Muscle layer of duodenum (tissue), 2 donors: ENCODE data around the gene USP48.
A peak's percentile ranks its signal among the peaks of the same experiment; 100 is the strongest.

Source experiments
- H3K27ac ChIP-seq: one replicate; pipeline ENCODE4 v1.7.0; 2013; ENCODE audit warnings: mild to moderate bottlenecking, low read length
- H3K27me3 ChIP-seq: one replicate; pipeline ENCODE4 v1.7.0; 2013; ENCODE audit warnings: low read depth, mild to moderate bottlenecking, control low read depth, low read length
- H3K36me3 ChIP-seq, 2 donors: one replicate each; pipeline ENCODE4 v1.7.0; 2013; ENCODE audit warnings: low read length in 2 of 2, control low read depth in 1 of 2, mild to moderate bottlenecking in 1 of 2; ENCODE audit not compliant: insufficient read depth in 2 of 2, control insufficient read depth in 1 of 2
- H3K4me1 ChIP-seq, 2 donors: one replicate each; pipeline ENCODE4 v1.7.0; 2013; ENCODE audit warnings: low read length in 2 of 2, mild to moderate bottlenecking in 2 of 2, control low read depth in 1 of 2, moderate library complexity in 1 of 2; ENCODE audit not compliant: insufficient read depth in 2 of 2, control insufficient read depth in 1 of 2
- H3K4me3 ChIP-seq, 2 donors: one replicate each; pipeline ENCODE4 v1.7.0; 2013; ENCODE audit warnings: low read length in 2 of 2, low read depth in 1 of 2, mild to moderate bottlenecking in 1 of 2
- H3K9me3 ChIP-seq, 2 donors: one replicate each; pipeline ENCODE4 v1.7.0; 2013; ENCODE audit warnings: low read length in 2 of 2, control low read depth in 1 of 2, mild to moderate bottlenecking in 1 of 2; ENCODE audit not compliant: control insufficient read depth in 1 of 2
- donor health status: healthy.

USP48 gene

GRCh38 chr1:21655748-21656147 is 127.2 kb downstream of the USP48 start:
- H3K36me3 ChIP-seq = no peaks in the 10 kb centered on the region
- no peak overlapping the region for H3K27ac ChIP-seq
- H3K9me3 ChIP-seq = no peaks in the 10 kb centered on the region

GRCh38 chr1:21655259-21655658 is 127.7 kb downstream of the USP48 start:
- no peaks in the 10 kb centered on the region for H3K9me3 ChIP-seq
- H3K27me3 ChIP-seq = peaks cover 6% of the 10 kb centered on the region
- H3K4me1 ChIP-seq = peaks cover 5 to 10% of the 10 kb centered on the region in 2 donors
- H3K4me3 ChIP-seq = no peak overlapping the region
- no peaks in the 10 kb centered on the region for H3K36me3 ChIP-seq
- no peak overlapping the region for H3K27ac ChIP-seq

More at GRCh38 chr1:21655748-21656147, 127.2 kb downstream of the USP48 start:
- Histone ChIP-seq H3K4me3 (no peak overlapping the region), H3K4me1 (peaks cover 5 to 10% of the 10 kb centered on the region in 2 donors), H3K27me3 (peaks cover 6% of the 10 kb centered on the region)

GRCh38 chr1:21654209-21654608 is 128.7 kb downstream of the USP48 start:
- Histone ChIP-seq H3K27ac (no peak overlapping the region), H3K27me3 (no peaks in the 10 kb centered on the region), H3K4me1 (peaks cover 5 to 7% of the 10 kb centered on the region in 2 donors), H3K4me3 (no peak overlapping the region), H3K9me3 (no peaks in the 10 kb centered on the region), H3K36me3 (no peaks in the 10 kb centered on the region)

GRCh38 chr1:21653744-21654100 is 129.2 kb downstream of the USP48 start:
- Histone ChIP-seq H3K36me3 (no peaks in the 10 kb centered on the region), H3K27ac (no peak overlapping the region), H3K9me3 (no peaks in the 10 kb centered on the region), H3K27me3 (no peaks in the 10 kb centered on the region), H3K4me1 (peaks cover 5 to 7% of the 10 kb centered on the region in 2 donors), H3K4me3 (no peak overlapping the region)

- Histone ChIP-seq H3K27me3 (no peaks in the 10 kb centered on the region), H3K4me1 (peaks cover 5 to 7% of the 10 kb centered on the region in 2 donors), H3K36me3 (no peaks in the 10 kb centered on the region), H3K4me3 (no peak overlapping the region), H3K27ac (no peak overlapping the region), H3K9me3 (no peaks in the 10 kb centered on the region)
These were observed 129.8 kb downstream of the USP48 start for GRCh38 chr1:21652937-21653743.

GRCh38 chr1:21652101-21652936 is 130.6 kb downstream of the USP48 start:
- no peak overlapping the region for H3K27ac ChIP-seq
- no peaks in the 10 kb centered on the region for H3K27me3 ChIP-seq
- no peaks in the 10 kb centered on the region for H3K9me3 ChIP-seq
- H3K36me3 ChIP-seq = no peaks in the 10 kb centered on the region
- H3K4me3 ChIP-seq = no peak overlapping the region
- peaks cover 5 to 7% of the 10 kb centered on the region in 2 donors for H3K4me1 ChIP-seq

GRCh38 chr1:21651214-21652042 is 131.5 kb downstream of the USP48 start:
- Histone ChIP-seq H3K27me3 (no peaks in the 10 kb centered on the region), H3K9me3 (no peaks in the 10 kb centered on the region), H3K4me3 (peak overlapping the region; percentile 50), H3K4me1 (peaks cover 5 to 7% of the 10 kb centered on the region in 2 donors), H3K27ac (no peak overlapping the region), H3K36me3 (no peaks in the 10 kb centered on the region)

GRCh38 chr1:21650400-21650799 is 132.5 kb downstream of the USP48 start:
- no peak overlapping the region for H3K4me3 ChIP-seq
- H3K27me3 ChIP-seq = no peaks in the 10 kb centered on the region
- H3K27ac ChIP-seq = no peak overlapping the region

GRCh38 chr1:21649315-21649714 is 133.6 kb downstream of the USP48 start:
- H3K27ac ChIP-seq = no peak overlapping the region
- H3K4me3 ChIP-seq = no peak overlapping the region
- no peaks in the 10 kb centered on the region for H3K36me3 ChIP-seq
- no peaks in the 10 kb centered on the region for H3K27me3 ChIP-seq
- H3K9me3 ChIP-seq = no peaks in the 10 kb centered on the region
- peaks cover 5 to 7% of the 10 kb centered on the region in 2 donors for H3K4me1 ChIP-seq

More at GRCh38 chr1:21650400-21650799, 132.5 kb downstream of the USP48 start:
- Histone ChIP-seq H3K4me1 (peaks cover 5 to 7% of the 10 kb centered on the region in 2 donors), H3K9me3 (no peaks in the 10 kb centered on the region), H3K36me3 (no peaks in the 10 kb centered on the region)

- H3K27me3 ChIP-seq = no peaks in the 10 kb centered on the region
- no peaks in the 10 kb centered on the region for H3K36me3 ChIP-seq
- H3K4me1 ChIP-seq = peaks cover 5 to 7% of the 10 kb centered on the region in 2 donors
- no peaks in the 10 kb centered on the region for H3K9me3 ChIP-seq
- no peak overlapping the region for H3K27ac ChIP-seq
- H3K4me3 ChIP-seq = no peak overlapping the region
These were observed 134.2 kb downstream of the USP48 start for GRCh38 chr1:21648791-21649190.

GRCh38 chr1:21648352-21648730 is 134.6 kb downstream of the USP48 start:
- H3K4me3 ChIP-seq = no peak overlapping the region
- no peaks in the 10 kb centered on the region for H3K27me3 ChIP-seq
- peaks cover 5 to 7% of the 10 kb centered on the region in 2 donors for H3K4me1 ChIP-seq
- H3K9me3 ChIP-seq = no peaks in the 10 kb centered on the region
- H3K36me3 ChIP-seq = no peaks in the 10 kb centered on the region
- H3K27ac ChIP-seq = no peak overlapping the region
